Measurements from ENCODE around the gene SNN. TPM values are rescaled to one million over a fixed set of nuclear protein-coding genes. Genes with fewer than 3 reads are reported as not detected.

SNN gene
- total RNA-seq (60.8 and 63.3 TPM in 2 replicates), polyA plus RNA-seq (55.4 and 96.2 TPM in 2 replicates), polyA minus RNA-seq (67.3 and 105 TPM in 2 replicates)
- total RNA-seq (2013): 60.8 TPM

DNA sequence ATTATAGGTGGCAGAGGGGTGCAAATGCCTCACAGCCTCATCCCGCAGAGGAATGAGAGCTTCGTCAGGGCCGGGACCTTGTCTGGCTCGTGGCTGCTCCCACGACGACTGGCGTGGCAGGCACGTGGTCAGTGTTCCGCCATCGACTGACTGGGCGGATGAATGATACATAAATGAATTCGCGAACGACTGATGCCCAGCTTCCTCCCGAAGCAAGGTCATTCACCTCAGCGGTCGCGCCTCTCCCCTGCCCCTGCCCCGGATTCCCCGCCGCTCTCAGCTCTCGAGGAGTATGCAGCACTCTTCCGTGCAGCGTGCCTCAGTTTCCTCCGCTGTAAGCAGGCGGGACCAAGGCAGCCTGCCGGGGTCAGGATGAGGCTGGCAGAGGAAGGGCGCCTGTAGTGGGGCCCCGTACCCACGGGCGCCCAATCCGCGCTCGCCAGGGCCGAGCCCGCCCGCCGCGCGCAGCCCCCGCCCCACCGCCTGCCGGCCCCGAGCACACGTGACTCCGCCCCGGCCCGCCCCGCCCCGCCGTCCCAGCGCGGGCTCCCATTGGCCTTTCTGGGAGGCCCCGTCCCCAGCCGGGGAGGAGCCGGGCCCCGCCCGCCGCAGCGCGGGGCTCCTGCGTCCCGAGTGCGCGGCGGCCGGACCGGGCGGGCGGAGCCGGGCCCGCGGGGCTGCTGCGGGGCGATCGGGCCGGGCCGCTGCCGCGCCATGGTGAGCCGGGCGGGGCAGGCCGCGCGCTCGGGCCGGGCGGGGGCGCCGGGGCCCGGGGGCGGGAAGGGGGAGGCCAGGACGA lies at the start of gene SNN:
Gene SNN, plus strand, starts transcription at position 632 of the 799 bp plus-strand sequence. CDS start 7,605 bp downstream, outside the sequence.
- Histone ChIP-seq H2AFZ (ENCODE audit: insufficient read depth, low read depth, low read length, poor library complexity, severe bottlenecking) (peak within 1 kb of the TSS; percentile 76), H3K27me3 (replicated peaks in 1 of 4; ENCODE audit: control extremely low read depth in 1 of 4, control insufficient read depth in 3 of 4, insufficient read depth in 4 of 4, low read length in 3 of 4) (no peaks in the 10 kb centered on the region), H3K79me2 (ENCODE audit: control insufficient read depth, insufficient read depth, low read length) (peaks cover 49% of the 10 kb centered on the region), H3K27ac (ENCODE audit: low read length in 2 of 2) (peak within 1 kb of the TSS; percentile 96 to 98), H3K9me3 (ENCODE audit: control extremely low read depth in 1 of 3, control insufficient read depth in 2 of 3, insufficient read depth in 1 of 3, low read length in 2 of 3) (no peaks in the 10 kb centered on the region), H4K20me1 (ENCODE audit: control insufficient read depth, insufficient read depth, low read length, poor library complexity, severe bottlenecking) (peaks cover 39% of the 10 kb centered on the region), H3K4me2 (replicated peaks; ENCODE audit: low read depth, low read length, poor library complexity, severe bottlenecking) (peak within 1 kb of the TSS; percentile 97), H3K4me3 (ENCODE audit: control extremely low read depth in 1 of 5, extremely low read depth in 1 of 5, insufficient read depth in 1 of 5, low read depth in 2 of 5, low read length in 4 of 5) (peak within 1 kb of the TSS; percentile 68 to 90 (median 77)), H3K4me1 (ENCODE audit: control insufficient read depth in 2 of 2, insufficient read depth in 2 of 2, low read length in 2 of 2) (peaks cover 54 to 73% of the 10 kb centered on the region in 2 donors), H3K9ac (ENCODE audit: low read length) (peak within 1 kb of the TSS; percentile 95), H3K36me3 (replicated peaks in 1 of 2; ENCODE audit: control extremely low read depth in 1 of 2, control insufficient read depth in 1 of 2, extremely low read depth in 1 of 2, insufficient read depth in 2 of 2, low read length in 1 of 2) (peaks cover 0 to 6% of the 10 kb centered on the region in 2 experiments)
- POLR2A ChIA-PET: interaction anchor here (0.6 to 3.6 kb wide), 4 partner anchors 12 to 75 kb away, joined by 3 to 19 read pairs (median 9); no protein-coding TSS in a partner anchor
- TF ChIP-seq EZH2 (IDR thresholded peaks at IDR 0.05; ENCODE audit: borderline replicate concordance, insufficient read depth, low read depth, low read length, poor library complexity, severe bottlenecking): no peak
- CTCF ChIA-PET: interaction anchor here (1.2 to 1.7 kb wide), 3 partner anchors 16 to 26 kb away, joined by 3 to 10 read pairs (median 5); no protein-coding TSS in a partner anchor
- peaks cover 71% of the 10 kb centered on the region for H3K4me1 Mint-ChIP-seq
- DNase-seq (peak; percentile 90), ATAC-seq (ENCODE audit: low read depth) (peak; percentile 76)
- peak within 1 kb of the TSS; percentile 91 for H3K4me3 Mint-ChIP-seq
- WGBS (ENCODE audit: insufficient coverage): 11% methylated on average over 82 of the region's 93 CpGs
- no peaks in the 10 kb centered on the region for H3K9me3 Mint-ChIP-seq (ENCODE audit: insufficient read depth)
- H3K27me3 Mint-ChIP-seq: no peaks in the 10 kb centered on the region
- peak within 1 kb of the TSS; percentile 93 for H3K27ac Mint-ChIP-seq
- intact Hi-C loops (cut with micrococcal nuclease): loop anchor here (5.0 kb wide), 1 partner anchor 129 kb away; the partner anchor contains the start of gene ZC3H7A

DNA sequence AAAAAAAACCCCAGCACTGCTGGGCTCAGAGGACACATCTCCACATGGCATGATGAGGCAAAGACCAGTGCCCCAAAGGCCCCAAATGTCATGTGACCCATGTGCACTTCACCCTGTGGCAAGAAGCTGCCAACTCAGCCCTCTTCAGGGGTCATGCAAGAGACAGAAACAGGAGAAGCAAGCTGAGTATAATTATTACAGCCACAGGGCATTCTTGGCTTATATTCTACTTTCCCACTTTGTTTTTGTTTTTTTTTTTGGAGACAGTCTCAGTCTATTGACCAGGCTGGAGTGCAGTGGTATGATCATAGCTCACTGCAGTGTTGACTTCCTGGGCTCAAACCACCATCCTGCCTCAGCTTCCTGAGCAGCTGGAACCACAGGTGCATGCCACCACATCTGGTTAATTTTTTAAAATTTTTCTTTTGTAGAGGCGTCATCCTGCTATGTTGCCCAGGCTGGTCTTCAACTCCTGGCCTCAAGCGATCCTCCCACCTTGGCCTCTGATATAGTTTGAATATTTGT lies 48.9 kb upstream of the SNN start:
- DNase-seq (peak; percentile 59), ATAC-seq (ENCODE audit: low read depth) (peak; percentile 50)
- H2AFZ ChIP-seq (ENCODE audit: insufficient read depth, low read depth, low read length, poor library complexity, severe bottlenecking): no peak overlapping the region
- H3K9me3 ChIP-seq (ENCODE audit: control extremely low read depth in 1 of 3, control insufficient read depth in 2 of 3, insufficient read depth in 1 of 3, low read length in 2 of 3): peaks cover 0 to 14% (median 5%) of the 10 kb centered on the region in 3 donors
- peaks cover 48 to 67% of the 10 kb centered on the region in 2 donors for H3K4me1 ChIP-seq (ENCODE audit: control insufficient read depth in 2 of 2, insufficient read depth in 2 of 2, low read length in 2 of 2)
- no peaks in the 10 kb centered on the region for H4K20me1 ChIP-seq (ENCODE audit: control insufficient read depth, insufficient read depth, low read length, poor library complexity, severe bottlenecking)
- H3K4me3 ChIP-seq (ENCODE audit: control extremely low read depth in 1 of 5, extremely low read depth in 1 of 5, insufficient read depth in 1 of 5, low read depth in 2 of 5, low read length in 4 of 5): no peak overlapping the region
- intact Hi-C loops (cut with micrococcal nuclease): no loop called here
- Mint-ChIP-seq H3K27ac (peak overlapping the region; percentile 83), H3K27me3 (no peaks in the 10 kb centered on the region), H3K4me3 (peak overlapping the region; percentile 61), H3K4me1 (peaks cover 50% of the 10 kb centered on the region), H3K9me3 (ENCODE audit: insufficient read depth) (no peaks in the 10 kb centered on the region)
- no peaks in the 10 kb centered on the region for H3K36me3 ChIP-seq (replicated peaks in 1 of 2; ENCODE audit: control extremely low read depth in 1 of 2, control insufficient read depth in 1 of 2, extremely low read depth in 1 of 2, insufficient read depth in 2 of 2, low read length in 1 of 2)
- H3K9ac ChIP-seq (ENCODE audit: low read length): no peak overlapping the region
- no peaks in the 10 kb centered on the region for H3K27me3 ChIP-seq (replicated peaks in 1 of 4; ENCODE audit: control extremely low read depth in 1 of 4, control insufficient read depth in 3 of 4, insufficient read depth in 4 of 4, low read length in 3 of 4)
- ChIA-PET POLR2A (interaction anchor here (0.6 to 0.7 kb wide), 5 partner anchors 17 to 709 kb away, joined by 3 to 4 read pairs (median 3); no protein-coding TSS in a partner anchor), CTCF (interaction anchor here (0.7 to 2.5 kb wide), 6 partner anchors 16 to 362 kb away, joined by 3 to 8 read pairs (median 4); partner anchors contain the start of gene LITAF)
- H3K4me2 ChIP-seq (replicated peaks; ENCODE audit: low read depth, low read length, poor library complexity, severe bottlenecking): peak overlapping the region; percentile 34
- H3K27ac ChIP-seq (ENCODE audit: low read length in 2 of 2): peak overlapping the region; percentile 4 to 44
- no peak for TF ChIP-seq EZH2 (IDR thresholded peaks at IDR 0.05; ENCODE audit: borderline replicate concordance, insufficient read depth, low read depth, low read length, poor library complexity, severe bottlenecking)
- TF ChIP-seq, protein P1, sequence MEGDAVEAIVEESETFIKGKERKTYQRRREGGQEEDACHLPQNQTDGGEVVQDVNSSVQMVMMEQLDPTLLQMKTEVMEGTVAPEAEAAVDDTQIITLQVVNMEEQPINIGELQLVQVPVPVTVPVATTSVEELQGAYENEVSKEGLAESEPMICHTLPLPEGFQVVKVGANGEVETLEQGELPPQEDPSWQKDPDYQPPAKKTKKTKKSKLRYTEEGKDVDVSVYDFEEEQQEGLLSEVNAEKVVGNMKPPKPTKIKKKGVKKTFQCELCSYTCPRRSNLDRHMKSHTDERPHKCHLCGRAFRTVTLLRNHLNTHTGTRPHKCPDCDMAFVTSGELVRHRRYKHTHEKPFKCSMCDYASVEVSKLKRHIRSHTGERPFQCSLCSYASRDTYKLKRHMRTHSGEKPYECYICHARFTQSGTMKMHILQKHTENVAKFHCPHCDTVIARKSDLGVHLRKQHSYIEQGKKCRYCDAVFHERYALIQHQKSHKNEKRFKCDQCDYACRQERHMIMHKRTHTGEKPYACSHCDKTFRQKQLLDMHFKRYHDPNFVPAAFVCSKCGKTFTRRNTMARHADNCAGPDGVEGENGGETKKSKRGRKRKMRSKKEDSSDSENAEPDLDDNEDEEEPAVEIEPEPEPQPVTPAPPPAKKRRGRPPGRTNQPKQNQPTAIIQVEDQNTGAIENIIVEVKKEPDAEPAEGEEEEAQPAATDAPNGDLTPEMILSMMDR (IDR thresholded peaks at IDR 0.05): no peak
- peaks cover 7% of the 10 kb centered on the region for H3K79me2 ChIP-seq (ENCODE audit: control insufficient read depth, insufficient read depth, low read length)
- no CpG with 5 or more reads among the region's 2 CpGs for WGBS (ENCODE audit: insufficient coverage)

All from B cell (primary cell).